ENCODE data around the gene EHD2.

DNA sequence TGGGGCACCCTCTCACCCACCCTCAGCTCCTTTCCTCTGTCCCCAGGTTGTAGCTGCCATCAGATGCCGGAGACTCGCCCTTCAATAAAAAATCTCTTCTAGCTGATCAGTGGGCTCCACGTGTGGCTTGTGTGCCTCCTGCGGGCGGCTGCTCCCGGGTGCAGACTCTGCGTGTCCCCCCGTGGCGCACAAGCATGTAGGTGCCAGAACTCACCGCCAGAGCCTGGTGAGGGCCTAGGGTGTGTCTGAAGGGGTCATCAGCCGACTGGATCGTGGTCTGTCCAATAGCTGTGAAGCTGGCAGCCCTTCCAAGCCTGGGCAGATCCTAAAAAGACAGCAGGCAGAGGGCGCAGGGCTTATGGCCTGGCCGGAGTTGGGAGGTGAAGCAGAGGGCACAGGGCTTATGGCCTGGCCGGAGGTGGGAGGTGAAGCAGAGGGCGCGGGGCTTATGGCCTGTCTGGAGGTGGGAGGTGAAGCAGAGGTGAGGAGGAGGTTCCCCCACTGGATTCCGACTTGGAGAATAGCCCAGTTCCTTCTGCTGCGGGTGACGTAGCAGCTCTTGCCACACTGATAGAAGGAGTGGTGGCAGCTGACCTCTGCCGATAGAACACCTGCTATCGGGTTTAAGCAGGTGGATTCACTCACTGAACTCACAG, 43.9 kb downstream of the EHD2 start:
- TF ChIP-seq, protein P1, sequence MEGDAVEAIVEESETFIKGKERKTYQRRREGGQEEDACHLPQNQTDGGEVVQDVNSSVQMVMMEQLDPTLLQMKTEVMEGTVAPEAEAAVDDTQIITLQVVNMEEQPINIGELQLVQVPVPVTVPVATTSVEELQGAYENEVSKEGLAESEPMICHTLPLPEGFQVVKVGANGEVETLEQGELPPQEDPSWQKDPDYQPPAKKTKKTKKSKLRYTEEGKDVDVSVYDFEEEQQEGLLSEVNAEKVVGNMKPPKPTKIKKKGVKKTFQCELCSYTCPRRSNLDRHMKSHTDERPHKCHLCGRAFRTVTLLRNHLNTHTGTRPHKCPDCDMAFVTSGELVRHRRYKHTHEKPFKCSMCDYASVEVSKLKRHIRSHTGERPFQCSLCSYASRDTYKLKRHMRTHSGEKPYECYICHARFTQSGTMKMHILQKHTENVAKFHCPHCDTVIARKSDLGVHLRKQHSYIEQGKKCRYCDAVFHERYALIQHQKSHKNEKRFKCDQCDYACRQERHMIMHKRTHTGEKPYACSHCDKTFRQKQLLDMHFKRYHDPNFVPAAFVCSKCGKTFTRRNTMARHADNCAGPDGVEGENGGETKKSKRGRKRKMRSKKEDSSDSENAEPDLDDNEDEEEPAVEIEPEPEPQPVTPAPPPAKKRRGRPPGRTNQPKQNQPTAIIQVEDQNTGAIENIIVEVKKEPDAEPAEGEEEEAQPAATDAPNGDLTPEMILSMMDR (IDR thresholded peaks at IDR 0.05) = no peak
- no peak for TF ChIP-seq POLR2A (IDR thresholded peaks at IDR 0.05)
